Measurements from ENCODE around the gene PRSS57. TPM values are rescaled to one million over a fixed set of nuclear protein-coding genes. Genes with fewer than 3 reads are reported as not detected.

The PRSS57 gene
- total and polyA plus RNA-seq, 2 donors (not counting 1 experiment from before 2014, with no cell fraction given) = not detected

- peaks cover under 1% of the 10 kb centered on the region for H3K79me2 ChIP-seq (ENCODE audit: control insufficient read depth, insufficient read depth, low read length)
- DNase-seq (ENCODE audit: low read depth in 2 of 2) = no peak
- peaks cover 24% of the 10 kb centered on the region for H3K36me3 ChIP-seq (ENCODE audit: control insufficient read depth, insufficient read depth, low read length)
- no peaks in the 10 kb centered on the region for H3K4me1 ChIP-seq (ENCODE audit: control insufficient read depth, extremely low read depth, insufficient read depth, low read length)
- TF ChIP-seq CTCF (conservative IDR thresholded peaks at IDR 0.05 in 1 of 2, IDR thresholded peaks at IDR 0.05 in 1 of 2; ENCODE audit: low read depth in 1 of 2, low read length in 2 of 2) (no peak), EZH2 (IDR thresholded peaks at IDR 0.05; ENCODE audit: low read length, missing control alignments) (no peak)
- no peak overlapping the region for H2AFZ ChIP-seq (ENCODE audit: low read length)
- no peaks in the 10 kb centered on the region for H3K27me3 ChIP-seq (ENCODE audit: control insufficient read depth, insufficient read depth, low read length)
- H4K20me1 ChIP-seq (ENCODE audit: control insufficient read depth, extremely low read depth, insufficient read depth, low read length) = no peaks in the 10 kb centered on the region
- H3K9ac ChIP-seq (ENCODE audit: insufficient read depth, low read length) = no peak overlapping the region
- no peak overlapping the region for H3K27ac ChIP-seq (ENCODE audit: insufficient read depth, low read length)
- no peaks in the 10 kb centered on the region for H3K9me3 ChIP-seq (ENCODE audit: control insufficient read depth, insufficient read depth, low read depth, low read length)
- H3K4me3 ChIP-seq (replicated peaks in 1 of 4; ENCODE audit: control extremely low read depth in 1 of 4, insufficient read depth in 1 of 4, low read depth in 3 of 4, low read length in 4 of 4) = no peak overlapping the region
- no peak overlapping the region for H3K4me2 ChIP-seq (ENCODE audit: extremely low read depth, insufficient read depth, low read length)
Measured at GRCh38 chr19:645912-646778, 49.1 kb downstream of the PRSS57 start.

- H4K20me1 ChIP-seq (ENCODE audit: control insufficient read depth, extremely low read depth, insufficient read depth, low read length) = no peaks in the 10 kb centered on the region
- no peaks in the 10 kb centered on the region for H3K4me1 ChIP-seq (ENCODE audit: control insufficient read depth, extremely low read depth, insufficient read depth, low read length)
- no peaks in the 10 kb centered on the region for H3K9me3 ChIP-seq (ENCODE audit: control insufficient read depth, insufficient read depth, low read depth, low read length)
- TF ChIP-seq CTCF (conservative IDR thresholded peaks at IDR 0.05 in 1 of 2, IDR thresholded peaks at IDR 0.05 in 1 of 2; ENCODE audit: low read depth in 1 of 2, low read length in 2 of 2) (no peak), EZH2 (IDR thresholded peaks at IDR 0.05; ENCODE audit: low read length, missing control alignments) (no peak)
- H3K4me3 ChIP-seq (replicated peaks in 1 of 4; ENCODE audit: control extremely low read depth in 1 of 4, insufficient read depth in 1 of 4, low read depth in 3 of 4, low read length in 4 of 4) = no peak overlapping the region
- no peak overlapping the region for H3K4me2 ChIP-seq (ENCODE audit: extremely low read depth, insufficient read depth, low read length)
- H3K9ac ChIP-seq (ENCODE audit: insufficient read depth, low read length) = no peak overlapping the region
- DNase-seq (ENCODE audit: low read depth in 2 of 2) = no peak
- no peak overlapping the region for H3K27ac ChIP-seq (ENCODE audit: insufficient read depth, low read length)
- no peaks in the 10 kb centered on the region for H3K27me3 ChIP-seq (ENCODE audit: control insufficient read depth, insufficient read depth, low read length)
- peaks cover 18% of the 10 kb centered on the region for H3K36me3 ChIP-seq (ENCODE audit: control insufficient read depth, insufficient read depth, low read length)
- no peak overlapping the region for H2AFZ ChIP-seq (ENCODE audit: low read length)
- H3K79me2 ChIP-seq (ENCODE audit: control insufficient read depth, insufficient read depth, low read length) = no peaks in the 10 kb centered on the region
Measured at GRCh38 chr19:644789-645188, 50.5 kb downstream of the PRSS57 start.

GRCh38 chr19:644363-644762 is 50.9 kb downstream of the PRSS57 start:
- no peak overlapping the region for H2AFZ ChIP-seq (ENCODE audit: low read length)
- DNase-seq (ENCODE audit: low read depth in 2 of 2) = no peak

More at GRCh38 chr19:644363-644762, 50.9 kb downstream of the PRSS57 start:
- H3K9ac ChIP-seq (ENCODE audit: insufficient read depth, low read length) = no peak overlapping the region
- peaks cover 16% of the 10 kb centered on the region for H3K36me3 ChIP-seq (ENCODE audit: control insufficient read depth, insufficient read depth, low read length)
- no peak overlapping the region for H3K4me2 ChIP-seq (ENCODE audit: extremely low read depth, insufficient read depth, low read length)
- H3K4me3 ChIP-seq (replicated peaks in 1 of 4; ENCODE audit: control extremely low read depth in 1 of 4, insufficient read depth in 1 of 4, low read depth in 3 of 4, low read length in 4 of 4) = no peak overlapping the region
- TF ChIP-seq CTCF (conservative IDR thresholded peaks at IDR 0.05 in 1 of 2, IDR thresholded peaks at IDR 0.05 in 1 of 2; ENCODE audit: low read depth in 1 of 2, low read length in 2 of 2) (no peak), EZH2 (IDR thresholded peaks at IDR 0.05; ENCODE audit: low read length, missing control alignments) (no peak)
- no peaks in the 10 kb centered on the region for H3K27me3 ChIP-seq (ENCODE audit: control insufficient read depth, insufficient read depth, low read length)
- H4K20me1 ChIP-seq (ENCODE audit: control insufficient read depth, extremely low read depth, insufficient read depth, low read length) = no peaks in the 10 kb centered on the region
- H3K27ac ChIP-seq (ENCODE audit: insufficient read depth, low read length) = no peak overlapping the region
- H3K9me3 ChIP-seq (ENCODE audit: control insufficient read depth, insufficient read depth, low read depth, low read length) = no peaks in the 10 kb centered on the region
- no peaks in the 10 kb centered on the region for H3K79me2 ChIP-seq (ENCODE audit: control insufficient read depth, insufficient read depth, low read length)
- peaks cover under 1% of the 10 kb centered on the region for H3K4me1 ChIP-seq (ENCODE audit: control insufficient read depth, extremely low read depth, insufficient read depth, low read length)
